BLaER1 treated with 17β-estradiol and CSF1 and Interleukin-3, amounts not matched to agents 10 nM and 100 nM (cell line): ENCODE measurements around the gene FKBP2.
A peak's percentile ranks its signal among the peaks of the same experiment; 100 is the strongest.

Experiments
- H3K27ac ChIP-seq, 11 experiments: shearing (Covaris generic); formaldehyde crosslinking; 2 replicates each; pipeline ENCODE4 v1.8.1; 2022
- H3K27me3 ChIP-seq, 11 experiments: shearing (Covaris generic); formaldehyde crosslinking; 2 replicates each; pipeline ENCODE4 v1.8.1; 2022
- H3K36me3 ChIP-seq, 11 experiments: shearing (Covaris generic); formaldehyde crosslinking; 2 replicates each; pipeline ENCODE4 v1.8.1; 2022
- H3K4me1 ChIP-seq, 10 experiments: shearing (Covaris generic); formaldehyde crosslinking; 2 replicates each; pipeline ENCODE4 v1.8.1; 2022
- H3K4me2 ChIP-seq, 11 experiments: shearing (Covaris generic); formaldehyde crosslinking; 2 replicates each; pipeline ENCODE4 v1.8.1; 2022
- H3K4me3 ChIP-seq, 10 experiments: shearing (Covaris generic); formaldehyde crosslinking; 2 replicates each; pipeline ENCODE4 v1.8.1; 2022
- H3K9ac ChIP-seq, 11 experiments: shearing (Covaris generic); formaldehyde crosslinking; 2 replicates each; pipeline ENCODE4 v1.8.1; 2022
- H3K9me3 ChIP-seq, 11 experiments: shearing (Covaris generic); formaldehyde crosslinking; replicated peaks in 1 of 11; 2 replicates each; pipeline ENCODE4 v1.8.1; 2022
- H4K20me1 ChIP-seq, 11 experiments: shearing (Covaris generic); formaldehyde crosslinking; 2 replicates each; pipeline ENCODE4 v1.8.1; 2022
- Cebpa-rat ChIP-seq, 11 experiments: shearing (Covaris generic); IDR thresholded peaks; 2 replicates each; pipeline ENCODE4 v1.8.1; 2022

Gene FKBP2

GRCh38 chr11:64256300-64256699 is 15.4 kb downstream of the FKBP2 start:
- Histone ChIP-seq H3K36me3 (peaks cover 65 to 78% (median 70%) of the 10 kb centered on the region in 11 experiments), H3K9ac (peak overlapping the region in 1 of 11 experiments; percentile 26; a peak in 2 of 22 replicates)

GRCh38 chr11:64258356-64258755 is 17.5 kb downstream of the FKBP2 start:
- peaks cover 17 to 32% (median 22%) of the 10 kb centered on the region in 10 experiments for H3K4me1 ChIP-seq
- H3K27me3 ChIP-seq: no peaks in the 10 kb centered on the region
- no peak for TF ChIP-seq Cebpa-rat (IDR thresholded peaks at IDR 0.05)
- no peak overlapping the region for H3K4me2 ChIP-seq
- no peak overlapping the region for H3K27ac ChIP-seq
- H3K4me3 ChIP-seq: no peak overlapping the region
- H4K20me1 ChIP-seq: peaks cover 5 to 90% (median 22%) of the 10 kb centered on the region in 11 experiments; a peak in 19 of 22 replicates
- H3K36me3 ChIP-seq: peaks cover 84 to 99% (median 90%) of the 10 kb centered on the region in 11 experiments
- H3K9ac ChIP-seq: no peak overlapping the region
- H3K9me3 ChIP-seq: no peaks in the 10 kb centered on the region

More at GRCh38 chr11:64256300-64256699, 15.4 kb downstream of the FKBP2 start:
- no peaks in the 10 kb centered on the region for H3K9me3 ChIP-seq
- H3K4me2 ChIP-seq: no peak overlapping the region
- no peaks in the 10 kb centered on the region for H3K27me3 ChIP-seq
- no peak overlapping the region for H3K4me3 ChIP-seq
- H3K4me1 ChIP-seq: peaks cover 19 to 29% (median 25%) of the 10 kb centered on the region in 10 experiments
- peaks cover 17 to 81% (median 31%) of the 10 kb centered on the region in 11 experiments; a peak in 19 of 22 replicates for H4K20me1 ChIP-seq
- no peak for TF ChIP-seq Cebpa-rat (IDR thresholded peaks at IDR 0.05)
- H3K27ac ChIP-seq: no peak overlapping the region

DNA sequence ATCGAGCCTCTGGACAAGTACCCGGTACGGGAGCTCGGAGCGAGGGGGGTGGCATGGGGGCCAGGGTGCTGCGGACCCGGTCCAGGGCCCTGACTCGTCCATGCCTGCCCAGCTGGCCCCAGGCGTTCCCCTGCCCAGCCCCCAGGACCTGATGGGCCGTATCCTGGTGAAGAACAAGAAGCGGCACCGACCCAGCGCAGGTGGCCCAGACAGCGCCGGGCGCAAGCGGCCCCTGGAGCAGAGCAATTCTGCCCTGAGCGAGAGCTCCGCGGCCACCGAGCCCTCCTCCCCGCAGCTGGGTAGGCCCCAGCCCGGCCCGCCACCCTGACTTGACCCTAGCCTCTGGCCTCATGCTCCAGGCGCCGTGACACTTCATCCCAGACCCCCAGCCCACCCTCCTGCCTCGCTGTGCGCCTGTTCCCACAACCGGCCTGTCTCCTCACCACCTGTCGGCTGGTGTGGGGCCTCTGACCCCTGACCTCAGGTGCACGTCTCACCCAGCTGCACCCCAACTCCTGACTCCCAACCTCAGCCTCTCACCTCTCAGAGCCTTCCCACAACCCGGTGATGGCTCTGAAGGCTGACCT is 18.1 kb downstream of the FKBP2 start:
- H3K27ac ChIP-seq: no peak overlapping the region
- no peak overlapping the region for H3K9ac ChIP-seq
- H3K36me3 ChIP-seq: peaks cover 91 to 100% (median 97%) of the 10 kb centered on the region in 11 experiments
- no peak overlapping the region for H3K4me2 ChIP-seq
- peaks cover 17 to 31% (median 20%) of the 10 kb centered on the region in 10 experiments for H3K4me1 ChIP-seq
- H3K4me3 ChIP-seq: no peak overlapping the region
- H3K9me3 ChIP-seq: no peaks in the 10 kb centered on the region
- no peaks in the 10 kb centered on the region for H3K27me3 ChIP-seq
- peaks cover 0 to 85% (median 15%) of the 10 kb centered on the region in 11 experiments; a peak in 17 of 22 replicates for H4K20me1 ChIP-seq
- no peak for TF ChIP-seq Cebpa-rat (IDR thresholded peaks at IDR 0.05)

- Histone ChIP-seq H3K36me3 (peaks cover 86 to 100% (median 96%) of the 10 kb centered on the region in 11 experiments), H3K9ac (0 out of 22 replicates have a peak overlapping the region, but pooled peaks of 1 of the 11 experiments have one; percentile 9), H3K27me3 (no peaks in the 10 kb centered on the region), H3K27ac (no peak overlapping the region), H3K4me2 (no peak overlapping the region), H3K4me1 (peaks cover 19 to 31% (median 22%) of the 10 kb centered on the region in 10 experiments), H4K20me1 (peaks cover 0 to 85% (median 9%) of the 10 kb centered on the region in 11 experiments; a peak in 13 of 22 replicates), H3K9me3 (no peaks in the 10 kb centered on the region), H3K4me3 (no peak overlapping the region)
- TF ChIP-seq Cebpa-rat (IDR thresholded peaks at IDR 0.05): no peak
Measured at GRCh38 chr11:64259533-64260067, 18.7 kb downstream of the FKBP2 start.

DNA sequence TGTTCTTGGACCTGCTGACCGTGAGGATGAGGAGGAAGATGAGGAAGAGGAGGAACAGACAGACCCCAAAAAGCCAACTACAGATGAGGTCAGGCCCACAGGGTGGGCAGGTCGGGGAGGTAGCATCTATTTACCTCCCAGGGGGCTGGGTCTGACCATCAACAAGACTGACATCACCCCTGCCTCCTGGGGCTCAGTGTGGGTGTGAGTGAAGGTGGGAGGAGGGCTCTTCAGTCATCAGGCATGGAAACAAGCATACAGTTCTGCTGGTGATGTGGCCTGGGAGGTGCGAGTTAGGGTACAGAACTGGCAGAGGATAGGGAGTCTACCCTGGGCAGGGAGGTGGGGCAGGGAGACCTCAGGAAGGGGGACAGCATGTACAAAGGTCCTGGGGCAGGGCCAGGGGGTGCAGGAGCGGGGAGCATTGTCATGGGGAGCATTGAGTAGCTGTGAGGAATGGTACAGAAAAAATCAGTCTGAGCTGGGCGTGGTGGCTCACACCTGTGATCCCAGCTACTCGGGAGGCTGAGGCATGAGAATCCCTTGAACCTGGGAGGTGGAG is 19.3 kb downstream of the FKBP2 start:
- H3K4me3 ChIP-seq: no peak overlapping the region
- H3K27me3 ChIP-seq: no peaks in the 10 kb centered on the region
- H3K9ac ChIP-seq: 0 out of 22 replicates have a peak overlapping the region, but pooled peaks of 1 of the 11 experiments have one; percentile 9
- H4K20me1 ChIP-seq: peaks cover 0 to 81% (median 7%) of the 10 kb centered on the region in 11 experiments; a peak in 10 of 22 replicates
- H3K36me3 ChIP-seq: peaks cover 81 to 99% (median 92%) of the 10 kb centered on the region in 11 experiments
- peaks cover 24 to 35% (median 29%) of the 10 kb centered on the region in 10 experiments for H3K4me1 ChIP-seq
- no peak for TF ChIP-seq Cebpa-rat (IDR thresholded peaks at IDR 0.05)
- H3K4me2 ChIP-seq: no peak overlapping the region
- no peaks in the 10 kb centered on the region for H3K9me3 ChIP-seq
- no peak overlapping the region for H3K27ac ChIP-seq

- peaks cover 0 to 81% (median 1%) of the 10 kb centered on the region in 11 experiments; a peak in 8 of 22 replicates for H4K20me1 ChIP-seq
- H3K9ac ChIP-seq: peak overlapping the region in 1 of 11 experiments; percentile 27; a peak in 1 of 22 replicates
- H3K36me3 ChIP-seq: peaks cover 72 to 99% (median 92%) of the 10 kb centered on the region in 11 experiments
- no peak for TF ChIP-seq Cebpa-rat (IDR thresholded peaks at IDR 0.05)
- peaks cover 38 to 49% (median 43%) of the 10 kb centered on the region in 10 experiments for H3K4me1 ChIP-seq
- no peaks in the 10 kb centered on the region for H3K9me3 ChIP-seq
- H3K27me3 ChIP-seq: no peaks in the 10 kb centered on the region
- no peak overlapping the region for H3K4me3 ChIP-seq
- no peak overlapping the region; a peak in 2 of 22 replicates for H3K4me2 ChIP-seq
- H3K27ac ChIP-seq: no peak overlapping the region
Measured at GRCh38 chr11:64261556-64262080, 20.7 kb downstream of the FKBP2 start.

- Histone ChIP-seq H3K9ac (peak overlapping the region in 9 of 11 experiments; percentile 22 to 62 (median 42); a peak in 9 of 22 replicates), H3K9me3 (no peaks in the 10 kb centered on the region), H3K4me2 (peak overlapping the region in 9 of 11 experiments; percentile 30 to 68 (median 48); a peak in 15 of 22 replicates), H3K27me3 (no peaks in the 10 kb centered on the region), H3K36me3 (peaks cover 64 to 98% (median 86%) of the 10 kb centered on the region in 11 experiments), H3K4me1 (peaks cover 46 to 57% (median 51%) of the 10 kb centered on the region in 10 experiments), H4K20me1 (peaks cover 0 to 74% (median 0%) of the 10 kb centered on the region in 11 experiments; a peak in 8 of 22 replicates), H3K4me3 (no peak overlapping the region), H3K27ac (peak overlapping the region in 6 of 11 experiments; percentile 21 to 67 (median 39); a peak in 9 of 22 replicates)
- TF ChIP-seq Cebpa-rat (IDR thresholded peaks at IDR 0.05): no peak
Measured at GRCh38 chr11:64262271-64263002, 21.5 kb downstream of the FKBP2 start.
